IPS-18a (cell line): ENCODE measurements around the gene TMEM263.
"Not testable (repeated sequence)": the region's sequence is repeated elsewhere in the genome, so short reads cannot be mapped to it uniquely, and the experiment has no call there.

Experiments
- H3K27ac ChIP-seq: one replicate; pipeline ENCODE4 v1.5.1; 2013; ENCODE audit warnings: low read length
- H3K27me3 ChIP-seq: one replicate; pipeline ENCODE4 v1.6.1; 2013; ENCODE audit warnings: mild to moderate bottlenecking, low read length; ENCODE audit not compliant: control insufficient read depth, insufficient read depth
- H3K36me3 ChIP-seq: one replicate; pipeline ENCODE4 v1.6.1; 2013; ENCODE audit warnings: low read depth, low read length; ENCODE audit not compliant: control insufficient read depth
- H3K4me1 ChIP-seq: one replicate; pipeline ENCODE4 v1.6.1; 2013; ENCODE audit warnings: low read depth, low read length; ENCODE audit not compliant: control insufficient read depth
- H3K4me3 ChIP-seq: one replicate; pipeline ENCODE4 v1.5.1; 2013; ENCODE audit warnings: low read length
- H3K9ac ChIP-seq: one replicate; pipeline ENCODE4 v1.6.1; 2013; ENCODE audit warnings: mild to moderate bottlenecking, low read length, moderate library complexity
- H3K9me3 ChIP-seq: one replicate; pipeline ENCODE4 v1.6.1; 2013; ENCODE audit warnings: low read depth, low read length; ENCODE audit not compliant: control insufficient read depth

The TMEM263 gene

DNA sequence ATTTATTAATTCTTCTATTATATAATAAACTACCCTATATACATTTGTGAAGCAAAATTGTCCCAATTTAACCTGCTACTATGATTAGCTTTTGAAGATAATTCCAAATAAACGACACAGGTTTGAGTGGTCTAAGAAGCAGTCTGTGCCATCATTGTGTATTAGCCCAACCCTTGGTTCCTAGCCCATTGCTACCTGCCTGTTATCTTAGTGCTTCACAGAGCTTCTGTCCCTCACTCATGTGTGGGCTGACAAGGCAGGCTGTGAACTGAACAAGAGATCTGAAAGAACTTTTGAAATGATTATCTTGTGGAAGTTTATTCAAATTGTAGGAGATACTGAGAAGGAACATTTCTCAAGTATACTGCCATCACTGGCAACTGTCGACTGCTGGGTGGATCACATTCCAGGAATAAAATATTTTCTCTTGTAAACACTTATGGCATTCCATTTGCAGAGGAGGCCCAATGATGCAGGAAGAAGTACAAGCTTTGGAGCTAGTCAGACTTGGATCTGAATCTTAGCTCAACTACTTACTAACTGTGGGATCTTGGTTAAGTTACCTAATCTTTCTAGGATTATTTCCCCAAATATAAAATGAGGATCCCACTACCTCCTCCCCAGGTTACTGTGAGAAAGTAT lies 39.0 kb downstream of the TMEM263 start:
- H3K9ac ChIP-seq = no peak overlapping the region
- no peak overlapping the region for H3K27ac ChIP-seq
- peaks cover 22% of the 10 kb centered on the region for H3K36me3 ChIP-seq
- H3K4me3 ChIP-seq = no peak overlapping the region
- H3K4me1 ChIP-seq = no peaks in the 10 kb centered on the region
- H3K9me3 ChIP-seq = no peaks in the 10 kb centered on the region
- no peaks in the 10 kb centered on the region for H3K27me3 ChIP-seq

DNA sequence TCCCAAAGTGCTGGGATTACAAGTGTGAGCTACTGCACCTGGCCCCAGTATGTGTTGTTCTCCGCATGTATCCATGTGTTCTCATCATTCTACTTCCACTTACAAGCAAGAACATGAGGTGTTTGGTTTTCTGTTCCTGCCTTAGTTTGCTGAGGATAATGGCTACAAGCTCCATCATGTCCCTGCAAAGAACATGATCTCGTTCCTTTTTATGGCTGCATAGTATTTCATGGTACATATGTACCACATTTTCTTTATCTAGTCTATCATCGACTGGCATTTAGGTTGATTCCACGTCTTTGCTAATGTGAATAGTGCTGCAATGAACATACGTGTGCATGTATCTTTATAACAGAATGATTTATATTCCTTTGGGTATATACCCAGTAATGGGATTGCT lies 40.4 kb downstream of the TMEM263 start:
- peaks cover 22% of the 10 kb centered on the region for H3K36me3 ChIP-seq
- H3K27me3 ChIP-seq, H3K27ac ChIP-seq, H3K9ac ChIP-seq, H3K9me3 ChIP-seq, H3K4me1 ChIP-seq, H3K4me3 ChIP-seq: not testable (repeated sequence)

DNA sequence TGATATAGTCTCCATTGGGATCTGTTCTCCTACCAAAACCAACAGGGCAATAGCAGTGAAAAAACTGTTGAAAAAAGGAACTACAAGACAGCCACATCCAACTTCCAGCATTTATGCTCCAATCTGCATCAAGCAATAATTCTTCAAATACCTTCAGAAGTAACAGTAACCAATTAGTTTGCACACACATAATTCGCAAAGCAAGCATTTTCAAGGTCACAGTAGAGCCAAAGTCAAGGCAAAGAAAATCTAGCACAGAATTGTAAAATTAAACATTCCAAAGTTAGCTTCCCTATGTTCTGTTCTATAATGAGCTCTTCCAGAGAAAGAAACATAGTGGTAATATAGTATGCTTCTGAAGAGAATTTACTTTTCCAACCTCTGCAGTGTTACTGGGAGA lies 42.2 kb downstream of the TMEM263 start:
- Histone ChIP-seq H3K9ac (no peak overlapping the region), H3K36me3 (peaks cover 22% of the 10 kb centered on the region), H3K4me3 (no peak overlapping the region), H3K4me1 (no peaks in the 10 kb centered on the region), H3K9me3 (no peaks in the 10 kb centered on the region), H3K27ac (no peak overlapping the region), H3K27me3 (no peaks in the 10 kb centered on the region)

DNA sequence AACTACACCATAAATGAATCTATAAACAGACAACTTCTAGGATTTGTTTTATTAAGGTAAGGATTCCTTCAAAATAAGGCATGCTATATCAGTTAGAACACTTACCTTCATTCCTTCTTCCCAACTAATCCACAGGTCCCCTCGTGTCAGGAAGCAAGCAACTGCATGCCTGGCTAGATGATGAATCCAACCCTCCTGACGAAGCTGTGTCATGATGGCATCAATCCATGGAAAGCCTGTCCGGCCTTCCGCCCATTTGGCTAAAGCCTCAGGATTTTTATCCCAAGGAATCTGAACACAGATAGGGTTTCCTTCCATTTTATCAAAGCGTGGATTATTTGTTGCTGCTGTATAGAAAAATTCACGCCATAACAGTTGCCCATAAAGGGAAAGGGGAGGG lies 43.7 kb downstream of the TMEM263 start:
- Histone ChIP-seq H3K4me3 (no peak overlapping the region), H3K27ac (no peak overlapping the region), H3K27me3 (no peaks in the 10 kb centered on the region), H3K36me3 (peaks cover 17% of the 10 kb centered on the region), H3K4me1 (no peaks in the 10 kb centered on the region), H3K9ac (no peak overlapping the region), H3K9me3 (no peaks in the 10 kb centered on the region)

DNA sequence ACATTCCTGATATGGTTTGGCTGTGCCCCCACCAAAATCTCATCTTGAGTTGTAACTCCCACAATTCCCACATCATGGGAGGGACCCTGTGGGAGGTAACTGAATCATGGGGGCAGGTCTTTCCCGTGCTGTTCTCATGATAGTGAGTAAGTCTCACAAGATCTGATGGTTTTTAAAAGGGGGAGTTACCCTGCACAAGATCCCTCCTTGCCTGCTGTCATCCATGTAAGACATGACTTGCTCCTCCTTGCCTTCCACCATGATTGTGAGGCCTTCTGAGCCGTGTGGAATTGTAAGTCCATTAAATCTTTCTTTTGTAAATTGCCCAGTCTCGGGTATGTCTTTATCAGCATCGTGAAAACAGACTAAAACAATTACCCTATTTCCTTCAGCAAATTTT lies 47.0 kb downstream of the TMEM263 start:
- H3K9ac ChIP-seq, H3K4me1 ChIP-seq, H3K9me3 ChIP-seq, H3K36me3 ChIP-seq, H3K27me3 ChIP-seq, H3K27ac ChIP-seq, H3K4me3 ChIP-seq: not testable (repeated sequence)

DNA sequence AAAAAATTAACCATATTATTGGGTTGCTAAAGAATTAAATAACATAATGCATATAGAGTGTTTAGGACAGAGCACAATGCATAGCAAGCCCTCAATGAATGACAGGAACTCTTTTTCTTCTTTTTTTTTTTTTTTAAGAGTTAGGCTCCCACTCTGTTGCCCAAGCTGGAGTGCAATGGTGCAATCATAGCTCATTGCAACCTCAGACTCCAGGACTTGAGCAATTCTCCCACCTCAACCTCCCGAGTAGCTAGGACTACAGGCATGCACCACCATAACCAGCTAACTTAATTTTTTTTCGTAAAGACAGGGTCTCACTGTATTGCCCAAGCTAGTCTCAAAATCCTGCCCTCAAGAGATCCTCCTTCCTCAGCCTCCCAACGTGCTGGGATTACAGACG lies 51.7 kb downstream of the TMEM263 start:
- H3K36me3 ChIP-seq = no peaks in the 10 kb centered on the region
- H3K4me1 ChIP-seq = no peaks in the 10 kb centered on the region
- H3K27ac ChIP-seq = no peak overlapping the region
- no peaks in the 10 kb centered on the region for H3K27me3 ChIP-seq
- H3K9me3 ChIP-seq = no peaks in the 10 kb centered on the region
- no peak overlapping the region for H3K9ac ChIP-seq
- H3K4me3 ChIP-seq = no peak overlapping the region

DNA sequence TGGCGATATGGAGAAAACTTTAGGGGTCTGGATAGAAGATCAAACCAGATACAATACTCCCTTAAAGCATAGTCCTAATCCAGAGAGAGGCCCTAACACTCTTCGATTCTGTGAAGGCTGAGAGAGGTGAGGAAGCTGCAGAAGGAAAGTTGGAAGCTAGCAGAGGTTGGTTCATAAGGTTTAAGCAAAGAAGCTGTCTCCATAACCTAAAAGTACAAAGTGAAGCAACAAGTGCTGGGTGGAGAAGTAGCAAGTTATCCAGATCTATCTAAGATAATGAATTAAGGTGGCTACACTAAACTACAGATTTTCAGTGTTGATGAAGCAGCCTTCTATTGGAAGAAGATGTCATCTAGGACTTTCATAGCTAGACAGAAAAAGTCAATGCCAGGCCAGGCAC lies 55.8 kb downstream of the TMEM263 start:
- H3K27ac ChIP-seq = no peak overlapping the region
- H3K36me3 ChIP-seq = no peaks in the 10 kb centered on the region

DNA sequence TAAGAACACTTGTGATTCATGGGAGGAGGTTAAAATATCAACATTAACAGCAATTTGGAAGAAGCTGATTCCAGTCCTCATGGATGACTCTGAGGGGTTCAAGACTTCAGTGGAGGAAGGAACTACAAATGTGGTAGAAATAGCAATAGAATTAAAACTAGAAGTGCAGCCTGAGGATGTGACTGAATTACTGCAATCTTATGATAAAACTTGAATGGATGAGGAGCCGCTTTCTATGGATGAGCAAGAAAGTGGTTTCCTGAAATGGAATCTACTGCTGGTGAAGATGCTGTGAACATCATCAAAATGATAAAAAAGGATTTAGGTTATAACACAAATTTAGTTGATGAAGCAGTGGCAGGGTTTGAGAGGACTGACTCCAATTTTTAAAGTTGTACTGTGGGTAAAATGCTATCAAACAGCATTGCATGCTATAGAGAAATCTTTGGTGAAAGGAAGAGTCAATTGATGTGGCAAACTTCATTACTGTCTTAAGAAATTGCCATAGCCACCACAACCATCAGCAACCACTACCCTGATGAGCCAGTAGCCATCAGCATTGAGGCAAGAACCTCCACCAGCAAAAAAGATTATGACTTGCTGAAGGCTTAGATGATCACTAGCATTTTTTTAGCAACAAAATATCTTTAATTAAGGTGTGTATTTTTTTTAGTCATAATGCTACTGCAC lies 57.2 kb downstream of the TMEM263 start:
- no peaks in the 10 kb centered on the region for H3K9me3 ChIP-seq
- H3K27ac ChIP-seq = no peak overlapping the region
- no peak overlapping the region for H3K4me3 ChIP-seq
- H3K4me1 ChIP-seq = no peaks in the 10 kb centered on the region
- no peaks in the 10 kb centered on the region for H3K27me3 ChIP-seq
- H3K9ac ChIP-seq = no peak overlapping the region
- no peaks in the 10 kb centered on the region for H3K36me3 ChIP-seq

More for the DNA sequence above, 55.8 kb downstream of the TMEM263 start:
- Histone ChIP-seq H3K4me1 (no peaks in the 10 kb centered on the region), H3K4me3 (no peak overlapping the region), H3K9ac (no peak overlapping the region), H3K27me3 (no peaks in the 10 kb centered on the region), H3K9me3 (no peaks in the 10 kb centered on the region)

DNA sequence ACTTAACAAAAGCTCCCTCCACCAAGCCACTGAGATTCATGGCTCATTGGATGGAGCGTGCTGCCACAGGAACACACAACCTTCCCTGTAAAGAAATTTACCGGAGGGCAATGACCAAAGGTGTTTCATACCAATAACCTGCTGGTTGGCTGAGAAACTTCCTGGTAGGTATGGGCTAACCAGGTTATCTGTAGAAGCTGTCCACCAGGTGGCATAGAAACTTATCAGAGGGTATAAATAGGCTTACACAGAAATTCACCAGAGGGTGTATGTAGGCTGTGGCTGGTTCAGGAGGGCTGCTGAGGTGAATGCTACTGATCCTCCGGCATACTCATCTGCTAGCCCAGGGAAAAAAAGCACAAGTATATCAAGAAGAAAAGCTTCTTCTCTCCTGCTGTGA lies 58.3 kb downstream of the TMEM263 start:
- Histone ChIP-seq H3K4me1 (no peaks in the 10 kb centered on the region), H3K4me3 (no peak overlapping the region), H3K9me3 (no peaks in the 10 kb centered on the region), H3K27ac (no peak overlapping the region), H3K36me3 (no peaks in the 10 kb centered on the region), H3K27me3 (no peaks in the 10 kb centered on the region), H3K9ac (no peak overlapping the region)

DNA sequence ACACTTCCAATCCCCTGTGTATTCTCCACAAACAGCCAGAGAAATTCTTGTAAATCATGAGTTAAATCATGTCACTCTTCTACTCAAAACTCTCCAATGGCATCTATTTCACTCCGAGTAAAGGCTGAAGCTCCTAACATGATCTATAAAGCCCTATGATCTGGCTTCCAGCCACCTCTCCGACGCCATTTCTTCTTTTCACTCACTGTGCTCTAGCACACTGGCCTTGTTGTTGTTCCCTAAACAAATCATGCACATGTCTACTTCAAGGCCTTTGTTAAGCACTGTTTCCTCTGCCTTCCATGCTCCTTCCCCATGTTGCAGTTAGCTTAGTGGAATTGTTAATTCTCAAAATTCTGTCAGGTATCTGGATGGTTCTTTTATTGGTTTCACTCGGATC lies 61.3 kb downstream of the TMEM263 start:
- no peaks in the 10 kb centered on the region for H3K9me3 ChIP-seq
- no peak overlapping the region for H3K27ac ChIP-seq
- H3K4me3 ChIP-seq = no peak overlapping the region

DNA sequence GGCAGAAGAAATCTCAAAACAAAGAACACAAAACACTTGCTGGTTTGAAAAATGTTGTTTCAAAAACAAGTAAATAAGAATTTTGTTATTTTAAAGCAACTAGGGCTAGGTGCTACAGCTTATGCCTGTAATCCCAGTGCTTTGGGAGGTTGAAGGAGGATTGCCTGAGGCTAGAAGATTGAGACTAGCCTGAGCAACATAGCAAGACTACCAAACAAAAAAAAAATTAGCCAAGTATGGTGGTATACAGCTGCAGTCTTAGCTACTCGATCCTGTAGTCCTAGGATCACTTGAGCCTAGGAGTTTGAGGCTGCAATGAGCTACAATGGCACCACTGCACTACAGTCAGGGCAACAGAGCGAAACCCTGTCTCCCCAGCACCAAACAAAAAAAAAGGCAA lies 63.8 kb downstream of the TMEM263 start:
- Histone ChIP-seq H3K27ac (no peak overlapping the region), H3K4me1 (no peaks in the 10 kb centered on the region), H3K36me3 (no peaks in the 10 kb centered on the region), H3K9ac (no peak overlapping the region), H3K27me3 (no peaks in the 10 kb centered on the region), H3K4me3 (no peak overlapping the region), H3K9me3 (no peaks in the 10 kb centered on the region)

More for the DNA sequence above, 61.3 kb downstream of the TMEM263 start:
- Histone ChIP-seq H3K4me1 (no peaks in the 10 kb centered on the region), H3K36me3 (no peaks in the 10 kb centered on the region), H3K27me3 (no peaks in the 10 kb centered on the region), H3K9ac (no peak overlapping the region)
